ENCODE results near the gene SMIM11.

DNA sequence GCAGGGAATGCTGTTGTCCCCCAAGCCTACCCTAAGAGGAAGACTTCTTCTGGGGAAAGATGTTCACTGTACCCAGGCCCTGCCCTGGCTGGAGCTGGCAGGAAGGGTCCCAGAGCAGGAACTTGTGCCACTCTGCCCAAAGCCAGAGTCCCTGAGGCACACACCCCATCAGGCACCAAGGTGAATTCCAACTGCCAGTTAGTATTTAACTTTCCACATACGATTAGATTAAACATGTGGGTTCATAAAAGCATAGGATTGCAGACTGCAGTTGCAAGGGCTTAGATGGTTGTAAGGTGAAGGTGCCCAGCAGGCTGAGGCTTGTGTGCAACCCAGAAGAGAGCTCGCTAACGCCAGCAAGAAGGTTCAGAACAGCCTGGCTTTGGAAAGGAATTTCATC lies 11.6 kb upstream of the SMIM11 start, which contains the start of gene KCNE2:
- TF ChIP-seq, protein P1, sequence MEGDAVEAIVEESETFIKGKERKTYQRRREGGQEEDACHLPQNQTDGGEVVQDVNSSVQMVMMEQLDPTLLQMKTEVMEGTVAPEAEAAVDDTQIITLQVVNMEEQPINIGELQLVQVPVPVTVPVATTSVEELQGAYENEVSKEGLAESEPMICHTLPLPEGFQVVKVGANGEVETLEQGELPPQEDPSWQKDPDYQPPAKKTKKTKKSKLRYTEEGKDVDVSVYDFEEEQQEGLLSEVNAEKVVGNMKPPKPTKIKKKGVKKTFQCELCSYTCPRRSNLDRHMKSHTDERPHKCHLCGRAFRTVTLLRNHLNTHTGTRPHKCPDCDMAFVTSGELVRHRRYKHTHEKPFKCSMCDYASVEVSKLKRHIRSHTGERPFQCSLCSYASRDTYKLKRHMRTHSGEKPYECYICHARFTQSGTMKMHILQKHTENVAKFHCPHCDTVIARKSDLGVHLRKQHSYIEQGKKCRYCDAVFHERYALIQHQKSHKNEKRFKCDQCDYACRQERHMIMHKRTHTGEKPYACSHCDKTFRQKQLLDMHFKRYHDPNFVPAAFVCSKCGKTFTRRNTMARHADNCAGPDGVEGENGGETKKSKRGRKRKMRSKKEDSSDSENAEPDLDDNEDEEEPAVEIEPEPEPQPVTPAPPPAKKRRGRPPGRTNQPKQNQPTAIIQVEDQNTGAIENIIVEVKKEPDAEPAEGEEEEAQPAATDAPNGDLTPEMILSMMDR (IDR thresholded peaks at IDR 0.05): no peak
- no peak for TF ChIP-seq POLR2A (IDR thresholded peaks at IDR 0.05)
